SJCRH30 (cell line): Measurements from ENCODE around the gene TM9SF4. TPM values are rescaled to one million over a fixed set of nuclear protein-coding genes. Genes with fewer than 3 reads are reported as not detected.

Source experiments
- total RNA-seq: library from RNA; depleted of rRNA; stranded (reverse); fragments of >200 nt; shearing (Covaris generic); gene quantifications from 2 replicates; pipeline ENCODE4 v1.2.3, GENCODE V29; 2014; rRNA removed

The TM9SF4 gene
- total RNA-seq, 1 experiment from 2014 or later, result 40.0 TPM

Other genes with a start within 250 kb of the TM9SF4 start
- 2.5 and 2.9 TPM in 2 replicates for gene DUSP15, start 239.2 kb upstream of the TM9SF4 start, total RNA-seq
- gene TTLL9, start 239.1 kb upstream of the TM9SF4 start, total RNA-seq, result 0.05 TPM in 1 of 2 replicates, not detected in the other
- 23.9 and 24.0 TPM in 2 replicates for gene PDRG1, start 157.7 kb upstream of the TM9SF4 start, total RNA-seq
- 0.02 and 0.03 TPM in 2 replicates for gene XKR7, start 141.6 kb upstream of the TM9SF4 start, total RNA-seq
- 0.71 and 1.2 TPM in 2 replicates for gene CCM2L, start 99.3 kb upstream of the TM9SF4 start, total RNA-seq
- gene HCK, start 57.5 kb upstream of the TM9SF4 start, total RNA-seq, result not detected in 2 replicates
- 19.7 and 21.5 TPM in 2 replicates for gene PLAGL2, start 98.0 kb downstream of the TM9SF4 start, total RNA-seq
- 63.0 and 66.6 TPM in 2 replicates for gene POFUT1, start 98.2 kb downstream of the TM9SF4 start, total RNA-seq
- 18.6 and 19.6 TPM in 2 replicates for gene KIF3B, start 167.9 kb downstream of the TM9SF4 start, total RNA-seq
- 54.4 and 56.0 TPM in 2 replicates for gene ASXL1, start 248.6 kb downstream of the TM9SF4 start, total RNA-seq